OCI-LY1 (cell line): ENCODE results near the gene FILIP1L.

Source experiments
- H2AFZ ChIP-seq: fragments of 200-600 bp; sonication (generic), shearing (Covaris generic); 2 replicates; pipeline ENCODE4 v1.6.0; 2014; ENCODE audit warnings: antibody characterized with exemption, mild to moderate bottlenecking, low read length
- H3F3A ChIP-seq: fragments of 200-600 bp; sonication (generic), shearing (Covaris generic); 2 replicates; pipeline ENCODE4 v1.6.0; 2014; ENCODE audit warnings: mild to moderate bottlenecking, antibody characterized with exemption, low read length, moderate library complexity; ENCODE audit not compliant: insufficient read depth
- H3K27ac ChIP-seq: fragments of 200-600 bp; sonication (generic); 2 replicates; pipeline ENCODE4 v1.5.1; 2014; ENCODE audit warnings: low read length, mixed run types, mild to moderate bottlenecking, low read depth; ENCODE audit not compliant: poor library complexity, severe bottlenecking
- H3K27me3 ChIP-seq: fragments of 200-600 bp; sonication (generic); 2 replicates; pipeline ENCODE4 v1.6.0; 2014; ENCODE audit warnings: antibody characterized with exemption, mild to moderate bottlenecking, low read length, moderate library complexity; ENCODE audit not compliant: insufficient read depth
- H3K36me3 ChIP-seq: fragments of 200-600 bp; sonication (generic); 2 replicates; pipeline ENCODE4 v1.6.1; 2014; ENCODE audit warnings: mild to moderate bottlenecking, antibody characterized with exemption, low read length, moderate library complexity, mixed read lengths; ENCODE audit not compliant: insufficient read depth
- H3K4me1 ChIP-seq: fragments of 200-600 bp; sonication (generic); 2 replicates; pipeline ENCODE4 v1.5.1; 2014; ENCODE audit warnings: mild to moderate bottlenecking, low read length, moderate library complexity; ENCODE audit not compliant: insufficient read depth, severe bottlenecking
- H3K4me2 ChIP-seq: fragments of 200-600 bp; sonication (generic), shearing (Covaris generic); 2 replicates; pipeline ENCODE4 v1.6.1; 2014; ENCODE audit warnings: low read length
- H3K4me3 ChIP-seq: fragments of 200-600 bp; sonication (generic); 2 replicates; pipeline ENCODE4 v1.5.1; 2014; ENCODE audit warnings: low read length, low read depth, mild to moderate bottlenecking, mixed read lengths; ENCODE audit not compliant: poor library complexity, severe bottlenecking
- H3K79me2 ChIP-seq: fragments of 200-600 bp; shearing (Covaris generic); 2 replicates; pipeline ENCODE4 v1.6.1; 2016; ENCODE audit warnings: mixed run types, low read length, mixed read lengths; ENCODE audit not compliant: insufficient read depth
- H3K9ac ChIP-seq: fragments of 200-600 bp; sonication (generic), shearing (Covaris generic); 2 replicates; pipeline ENCODE4 v1.6.1; 2014; ENCODE audit warnings: mild to moderate bottlenecking, low read length, mixed read lengths
- H3K9me2 ChIP-seq: fragments of 200-600 bp; sonication (generic), shearing (Covaris generic); 2 replicates; pipeline ENCODE4 v1.6.1; 2014; ENCODE audit warnings: low read depth, mild to moderate bottlenecking, low read length, mixed read lengths
- H3K9me3 ChIP-seq: fragments of 200-600 bp; shearing (Covaris generic); 2 replicates; pipeline ENCODE4 v1.6.1; 2014; ENCODE audit warnings: low read length, mixed read lengths
- H4K20me1 ChIP-seq: fragments of 200-600 bp; sonication (generic), shearing (Covaris generic); 2 replicates; pipeline ENCODE4 v1.6.0; 2016; ENCODE audit warnings: mild to moderate bottlenecking, low read length; ENCODE audit not compliant: insufficient read depth
- CTCF ChIP-seq: fragments of 200-600 bp; sonication (generic), shearing (Covaris generic); IDR thresholded peaks from 2 replicates; pipeline ENCODE4 v1.5.1; 2017; ENCODE audit warnings: mild to moderate bottlenecking, antibody characterized with exemption, low read length, moderate library complexity, mixed read lengths
- EZH2 ChIP-seq: fragments of 200-600 bp; sonication (generic), shearing (Covaris generic); IDR thresholded peaks from 2 replicates; pipeline ENCODE4 v1.8.0; 2017; ENCODE audit warnings: borderline replicate concordance, mixed run types, mild to moderate bottlenecking, antibody characterized with exemption, low read length, moderate library complexity, mixed read lengths

The FILIP1L gene

GRCh38 chr3:99945328-99945995 lies 168.8 kb downstream of the FILIP1L start:
- H3K27ac ChIP-seq, result no peak overlapping the region

GRCh38 chr3:99943931-99944761 lies 170.2 kb downstream of the FILIP1L start:
- no peaks in the 10 kb centered on the region for H3F3A ChIP-seq
- H2AFZ ChIP-seq, result no peak overlapping the region
- no peak overlapping the region for H3K27ac ChIP-seq
- H3K4me1 ChIP-seq, result peaks cover 14% of the 10 kb centered on the region
- H3K27me3 ChIP-seq, result no peaks in the 10 kb centered on the region
- no peak overlapping the region for H3K4me3 ChIP-seq
- no peaks in the 10 kb centered on the region for H3K9me2 ChIP-seq
- no peak for TF ChIP-seq EZH2
- TF ChIP-seq CTCF, result no peak
- no peaks in the 10 kb centered on the region for H3K79me2 ChIP-seq
- no peaks in the 10 kb centered on the region for H3K9me3 ChIP-seq
- no peaks in the 10 kb centered on the region for H4K20me1 ChIP-seq
- H3K36me3 ChIP-seq, result no peaks in the 10 kb centered on the region
- H3K9ac ChIP-seq, result no peak overlapping the region
- no peak overlapping the region for H3K4me2 ChIP-seq

More at GRCh38 chr3:99945328-99945995, 168.8 kb downstream of the FILIP1L start:
- Histone ChIP-seq H3K27me3 (no peaks in the 10 kb centered on the region), H2AFZ (no peak overlapping the region), H4K20me1 (no peaks in the 10 kb centered on the region), H3K9me2 (no peaks in the 10 kb centered on the region), H3K4me2 (no peak overlapping the region), H3F3A (no peaks in the 10 kb centered on the region), H3K9me3 (no peaks in the 10 kb centered on the region), H3K79me2 (no peaks in the 10 kb centered on the region), H3K4me3 (no peak overlapping the region), H3K4me1 (peaks cover under 1% of the 10 kb centered on the region), H3K9ac (no peak overlapping the region), H3K36me3 (no peaks in the 10 kb centered on the region)
- TF ChIP-seq CTCF (no peak), EZH2 (no peak)

GRCh38 chr3:99941211-99941610 lies 173.1 kb downstream of the FILIP1L start:
- no peaks in the 10 kb centered on the region for H3K9me2 ChIP-seq
- peaks cover 36% of the 10 kb centered on the region for H3K4me1 ChIP-seq

More at GRCh38 chr3:99941211-99941610, 173.1 kb downstream of the FILIP1L start:
- H3K9ac ChIP-seq, result no peak overlapping the region
- H3K9me3 ChIP-seq, result no peaks in the 10 kb centered on the region
- no peaks in the 10 kb centered on the region for H3K79me2 ChIP-seq
- H3F3A ChIP-seq, result no peaks in the 10 kb centered on the region
- no peak overlapping the region for H3K4me3 ChIP-seq
- no peak overlapping the region for H2AFZ ChIP-seq
- H3K27me3 ChIP-seq, result no peaks in the 10 kb centered on the region
- H3K27ac ChIP-seq, result no peak overlapping the region
- TF ChIP-seq CTCF (no peak), EZH2 (no peak)
- no peaks in the 10 kb centered on the region for H4K20me1 ChIP-seq
- no peaks in the 10 kb centered on the region for H3K36me3 ChIP-seq
- H3K4me2 ChIP-seq, result no peak overlapping the region
